ENCODE data around the gene GRM2.

GRCh38 chr3:51750878-51751277 is 44.0 kb downstream of the GRM2 start:
- TF ChIP-seq POLR2A (IDR thresholded peaks at IDR 0.05; ENCODE audit: low read depth, low read length) = no peak
- TF ChIP-seq FOXM1 (IDR thresholded peaks at IDR 0.05; ENCODE audit: low read depth, low read length) = no peak
- TF ChIP-seq POLR2AphosphoS5 (IDR thresholded peaks at IDR 0.05; ENCODE audit: low read length) = no peak
- TF ChIP-seq CTCF (IDR thresholded peaks at IDR 0.05 in 2 of 3, conservative IDR thresholded peaks at IDR 0.05 in 1 of 3; ENCODE audit: control insufficient read depth in 2 of 3, extremely low read depth in 1 of 3, insufficient read depth in 1 of 3, low read depth in 3 of 3, low read length in 3 of 3) = no peak
- TF ChIP-seq CHD2 (IDR thresholded peaks at IDR 0.05; ENCODE audit: borderline replicate concordance, low read depth, low read length) = no peak
- TF ChIP-seq REST (IDR thresholded peaks at IDR 0.05; ENCODE audit: low read depth, low read length) = no peak
- TF ChIP-seq MYC (IDR thresholded peaks at IDR 0.05; ENCODE audit: insufficient read depth, insufficient read length, insufficient replicate concordance, low read length, severe bottlenecking) = no peak
- TF ChIP-seq BHLHE40 (IDR thresholded peaks at IDR 0.05; ENCODE audit: borderline replicate concordance in 1 of 2, low read depth in 2 of 2, low read length in 1 of 2) = no peak
- no peak for TF ChIP-seq JUND (IDR thresholded peaks at IDR 0.05; ENCODE audit: low read depth, low read length)
- TF ChIP-seq TARDBP (IDR thresholded peaks at IDR 0.05; ENCODE audit: borderline replicate concordance) = no peak
- no peak for TF ChIP-seq RUNX3 (IDR thresholded peaks at IDR 0.05; ENCODE audit: low read length)
- TF ChIP-seq PBX3 (IDR thresholded peaks at IDR 0.05; ENCODE audit: insufficient replicate concordance, low read depth, low read length) = no peak
- TF ChIP-seq EP300 (IDR thresholded peaks at IDR 0.05; ENCODE audit: borderline replicate concordance in 1 of 2, control insufficient read depth in 1 of 2, low read depth in 2 of 2, low read length in 2 of 2) = no peak
